NCI-H345 treated with DMSO at 0.1 percent for 48 hours (cell line): ENCODE results near the gene SUDS3.
A peak's percentile ranks its signal among the peaks of the same experiment; 100 is the strongest.
"Not testable (repeated sequence)": the region's sequence is repeated elsewhere in the genome, so short reads cannot be mapped to it uniquely, and the experiment has no call there.

Experiments used
- DNase-seq: peaks from one replicate; lab custom pipeline; 2025; ENCODE audit not compliant: unreplicated experiment; lab: John Stamatoyannopoulos, UW

SUDS3 gene, protein sequence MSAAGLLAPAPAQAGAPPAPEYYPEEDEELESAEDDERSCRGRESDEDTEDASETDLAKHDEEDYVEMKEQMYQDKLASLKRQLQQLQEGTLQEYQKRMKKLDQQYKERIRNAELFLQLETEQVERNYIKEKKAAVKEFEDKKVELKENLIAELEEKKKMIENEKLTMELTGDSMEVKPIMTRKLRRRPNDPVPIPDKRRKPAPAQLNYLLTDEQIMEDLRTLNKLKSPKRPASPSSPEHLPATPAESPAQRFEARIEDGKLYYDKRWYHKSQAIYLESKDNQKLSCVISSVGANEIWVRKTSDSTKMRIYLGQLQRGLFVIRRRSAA

DNA sequence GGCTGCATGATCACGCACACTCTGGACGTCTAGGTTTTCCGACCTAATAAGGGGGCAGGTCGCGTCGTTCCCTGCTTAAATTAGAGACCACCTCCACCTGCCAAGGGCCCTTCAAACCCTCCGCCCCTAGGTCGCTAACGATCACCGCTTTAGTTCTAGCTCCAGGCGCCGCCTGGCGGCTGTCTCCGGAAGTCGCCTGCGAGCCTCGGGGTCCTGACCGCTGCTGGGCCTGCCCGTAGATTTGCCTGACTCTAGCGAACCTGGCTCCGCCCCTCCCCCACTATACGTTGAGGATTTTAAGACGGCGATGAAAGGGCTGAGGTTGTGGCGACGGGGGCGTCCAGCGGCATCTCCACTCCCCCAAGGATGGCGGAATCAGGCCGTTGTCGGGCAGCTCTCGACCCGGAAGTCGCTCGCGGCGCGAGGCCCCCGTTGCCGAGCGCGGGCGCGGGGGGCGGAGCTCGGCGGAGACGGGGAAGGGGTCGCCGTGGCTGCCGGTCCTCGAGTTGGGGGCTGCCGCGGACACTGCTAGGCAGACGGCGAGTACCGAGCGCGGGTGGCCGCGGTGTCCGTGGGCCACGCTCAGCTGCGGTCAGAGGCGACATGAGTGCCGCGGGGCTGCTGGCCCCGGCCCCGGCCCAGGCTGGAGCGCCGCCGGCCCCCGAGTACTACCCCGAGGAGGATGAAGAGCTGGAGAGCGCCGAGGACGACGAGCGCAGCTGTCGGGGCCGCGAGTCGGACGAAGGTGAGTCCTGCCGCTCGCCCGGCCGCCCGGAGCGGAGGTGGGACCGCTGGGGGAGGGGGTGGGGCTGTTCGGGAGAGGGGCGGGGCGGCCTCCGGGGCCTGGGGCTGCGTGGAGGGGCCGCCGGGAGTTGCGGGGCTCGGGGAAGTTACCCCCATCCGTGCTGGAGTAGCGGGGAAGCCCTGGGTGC lies at the start of gene SUDS3:
Gene SUDS3, plus strand, starts transcription at position 467 of the 932 bp plus-strand sequence. Its CDS starts 137 bp downstream, at position 604.
- peak; percentile 84 for DNase-seq

DNA sequence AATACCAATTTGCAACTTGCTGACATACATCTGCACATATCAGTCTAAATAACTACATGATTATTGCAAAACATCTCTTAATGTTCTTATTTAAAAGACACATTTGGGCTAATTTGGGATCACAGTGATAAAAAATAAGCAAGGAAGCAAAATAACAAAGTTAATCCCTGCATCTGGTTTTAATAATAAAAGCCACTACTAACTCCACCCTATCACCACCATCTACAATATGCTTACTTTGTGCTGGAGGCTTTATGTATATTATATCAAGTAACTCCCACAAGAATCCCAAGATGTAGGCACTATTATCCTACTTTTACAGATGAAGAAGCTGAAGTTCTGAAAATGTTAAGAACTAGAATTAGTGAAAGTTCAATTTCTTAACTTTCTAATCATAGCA lies 49.4 kb upstream of the SUDS3 start:
- no peak for DNase-seq

DNA sequence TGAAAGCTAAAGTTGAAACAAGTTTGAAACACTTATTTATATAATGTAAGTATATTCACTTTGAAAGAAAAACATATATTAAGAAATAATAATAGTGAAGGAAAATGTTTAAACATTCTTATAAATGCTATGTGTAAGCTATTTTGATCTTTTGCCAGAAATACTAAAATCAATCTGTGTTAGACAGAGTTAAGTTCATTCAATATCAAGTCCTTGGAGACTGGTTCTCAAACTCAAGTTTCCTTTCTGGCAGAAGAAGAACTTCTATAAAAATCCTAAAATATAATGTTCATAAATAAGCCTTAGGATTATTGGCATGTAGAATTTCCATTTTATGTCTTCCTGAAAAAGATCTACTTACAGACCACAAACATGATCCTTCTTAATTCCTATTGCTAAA lies 49.0 kb upstream of the SUDS3 start:
- DNase-seq, result no peak

DNA sequence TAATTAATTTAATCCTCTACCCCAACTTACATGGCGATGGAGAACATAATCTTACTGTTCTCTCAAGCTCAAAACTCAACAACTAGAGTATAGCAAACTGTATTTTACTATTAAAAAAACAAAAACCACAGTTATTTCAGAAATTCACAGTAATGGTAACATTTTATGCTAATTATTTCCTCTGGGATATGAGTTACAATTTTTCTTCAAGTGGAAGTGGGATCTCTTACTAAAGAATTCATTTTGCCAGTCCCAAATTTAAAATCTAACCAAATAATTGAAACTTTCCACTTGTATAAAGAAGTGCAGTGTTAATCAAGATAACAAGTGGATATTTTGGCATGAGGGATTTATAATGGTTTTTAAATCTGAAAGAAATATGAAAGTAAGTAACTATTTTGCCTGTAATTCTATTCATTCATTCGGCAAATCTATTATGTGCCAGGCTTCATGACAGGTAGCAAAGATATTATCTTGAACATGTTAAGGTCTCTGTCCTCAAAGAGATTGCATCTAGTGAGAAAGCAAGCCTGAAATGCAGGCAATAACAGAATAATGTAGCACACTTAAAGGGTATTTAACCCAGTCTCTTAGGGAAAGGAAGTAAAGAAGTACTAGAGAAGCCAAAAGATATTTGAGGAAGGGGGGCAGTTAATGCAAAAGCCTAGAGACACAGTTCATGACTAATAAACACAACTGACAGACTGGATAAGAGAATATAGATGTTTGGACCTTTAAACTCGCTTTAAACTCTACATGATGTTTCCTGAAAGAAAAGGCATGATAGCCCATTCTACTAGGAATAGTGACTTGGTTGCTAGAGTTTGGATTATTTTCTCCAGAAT lies 47.6 kb upstream of the SUDS3 start:
- no peak for DNase-seq

DNA sequence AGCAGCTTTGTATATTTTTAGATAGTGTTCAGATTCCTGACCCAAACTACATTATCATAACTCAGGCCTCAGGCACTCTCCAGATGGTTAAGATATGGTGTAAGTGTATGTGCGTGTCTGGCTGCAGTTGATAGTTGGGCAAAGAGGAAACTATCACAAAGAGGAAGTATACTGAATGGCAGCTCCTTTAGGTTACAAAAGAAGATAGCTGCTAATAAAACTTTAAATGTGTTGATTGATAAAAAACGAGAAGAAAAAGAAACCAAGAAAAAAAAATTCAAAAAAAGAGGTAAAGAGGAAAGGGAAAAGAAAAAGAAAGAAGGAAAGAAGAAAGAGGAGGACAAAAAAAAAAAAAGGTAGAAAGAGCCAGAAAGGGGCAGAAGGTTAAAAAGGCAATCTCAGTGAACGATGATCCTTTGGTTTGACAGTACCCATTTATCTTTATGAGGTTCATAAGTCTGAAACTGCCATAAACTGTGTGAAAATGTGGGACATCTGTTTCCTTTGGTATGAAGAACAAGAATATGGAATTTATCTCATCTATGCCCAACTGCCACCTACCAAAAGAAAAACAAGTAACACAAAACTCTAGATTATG lies 45.8 kb upstream of the SUDS3 start:
- DNase-seq, result no peak

DNA sequence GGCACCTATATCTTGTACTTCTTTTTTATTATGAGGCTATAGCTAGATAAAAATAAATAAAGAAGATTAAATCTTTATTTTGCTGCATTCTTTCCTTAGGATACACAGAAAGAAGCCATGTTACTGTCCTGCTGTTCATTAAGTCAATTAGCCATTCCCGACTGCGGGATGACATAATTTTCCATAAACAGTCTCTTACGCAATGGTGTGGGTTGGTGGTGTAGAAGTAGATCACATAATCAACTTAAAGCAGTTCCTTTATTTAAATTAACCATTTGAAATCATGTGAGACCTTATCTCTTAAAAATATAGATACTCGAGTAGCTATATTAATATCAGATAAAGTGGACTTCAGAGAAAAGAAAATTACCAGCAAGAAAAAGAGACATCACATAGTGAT lies 43.8 kb upstream of the SUDS3 start:
- no peak for DNase-seq

DNA sequence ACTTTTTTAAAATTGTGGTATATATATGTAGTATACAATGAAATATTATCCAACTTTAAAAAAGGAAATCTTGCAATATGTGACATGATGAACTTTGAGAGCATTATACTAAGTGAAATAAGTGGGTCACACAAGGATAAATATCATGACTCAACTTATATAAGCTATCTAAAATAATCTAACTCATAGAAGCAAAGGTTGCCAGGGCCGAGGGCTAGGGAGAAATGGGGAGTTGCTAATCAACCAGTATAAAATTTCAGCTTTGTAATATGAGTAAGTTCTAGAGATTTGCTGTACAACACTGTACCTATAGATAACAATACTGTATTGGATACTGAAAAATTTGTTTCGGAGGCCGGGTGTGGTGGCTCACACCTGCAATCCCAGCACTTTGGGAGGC lies 42.1 kb upstream of the SUDS3 start:
- DNase-seq, result no peak

DNA sequence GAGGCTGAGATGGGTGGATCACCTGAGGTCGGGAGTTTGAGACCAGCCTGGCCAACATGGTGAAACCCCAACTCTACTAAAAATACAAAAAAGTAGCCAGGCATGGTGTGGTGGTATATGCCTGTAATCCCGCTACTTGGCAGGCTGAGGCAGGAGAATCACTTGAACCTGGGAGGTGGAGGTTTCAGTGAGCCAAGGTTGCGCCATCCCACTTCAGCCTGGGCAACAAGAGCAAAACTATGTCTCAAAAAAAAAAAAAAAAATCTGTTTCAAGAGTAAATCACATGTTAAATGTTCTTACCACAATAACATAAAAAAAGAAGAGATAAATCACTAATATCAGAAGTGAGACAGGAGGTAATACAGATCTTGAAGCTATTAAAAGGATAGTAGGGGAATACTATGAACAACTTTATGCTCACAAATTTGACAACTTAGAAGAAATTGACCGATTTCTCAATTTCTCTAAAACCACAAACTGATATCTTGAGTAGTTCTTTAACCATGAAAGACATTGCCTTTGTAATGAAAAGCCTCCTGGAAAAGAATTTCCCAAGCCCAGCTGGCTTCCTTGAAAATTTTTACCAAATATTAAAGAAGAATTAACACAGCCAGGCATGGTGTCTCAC lies 41.3 kb upstream of the SUDS3 start:
- no peak for DNase-seq

DNA sequence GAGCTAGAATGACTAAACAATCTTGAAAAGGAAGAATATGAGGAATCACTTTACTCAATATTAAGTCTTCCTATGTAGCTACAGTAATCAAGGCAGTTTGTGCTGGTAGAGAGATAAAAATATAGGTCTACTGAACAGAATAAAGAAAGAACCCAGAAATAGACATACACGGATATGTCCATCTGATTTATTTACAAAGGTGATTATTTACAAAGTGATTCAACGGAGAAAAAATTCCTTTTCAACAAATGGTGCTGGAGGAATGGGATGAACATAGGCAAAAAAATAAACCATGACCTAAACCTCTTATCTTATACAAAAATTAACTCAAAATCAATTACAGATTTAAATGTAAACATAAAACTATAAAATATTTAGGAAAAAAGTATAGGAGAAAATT lies 40.2 kb upstream of the SUDS3 start:
- no peak for DNase-seq

DNA sequence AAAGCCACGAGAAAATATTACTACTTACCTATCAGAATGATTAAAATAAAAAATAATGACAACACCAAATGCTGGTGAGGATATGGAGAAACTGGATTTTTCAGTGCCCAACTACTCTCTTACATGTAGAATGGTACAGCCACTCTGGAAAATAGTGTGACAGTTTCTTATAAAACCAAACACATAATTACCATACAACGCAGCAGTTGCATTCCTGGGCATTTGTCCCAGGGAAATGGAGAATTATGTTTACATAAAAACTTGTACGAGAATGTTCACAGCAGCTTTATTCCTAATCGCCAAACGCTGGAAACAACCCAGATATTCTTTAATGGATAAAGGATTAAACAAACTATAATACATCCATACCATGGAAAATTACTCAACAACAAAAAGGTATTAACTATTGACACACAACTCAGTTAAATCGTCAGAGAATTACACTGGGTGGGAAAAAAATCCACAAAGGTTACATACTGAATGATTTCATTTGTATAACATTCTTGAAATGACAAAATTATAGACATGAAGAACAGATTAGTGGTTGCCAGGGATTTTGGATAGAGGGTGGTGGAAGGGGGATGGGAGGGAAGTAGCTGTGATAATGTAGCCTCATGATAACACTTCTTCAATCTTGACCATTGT lies 39.0 kb upstream of the SUDS3 start:
- no peak for DNase-seq

DNA sequence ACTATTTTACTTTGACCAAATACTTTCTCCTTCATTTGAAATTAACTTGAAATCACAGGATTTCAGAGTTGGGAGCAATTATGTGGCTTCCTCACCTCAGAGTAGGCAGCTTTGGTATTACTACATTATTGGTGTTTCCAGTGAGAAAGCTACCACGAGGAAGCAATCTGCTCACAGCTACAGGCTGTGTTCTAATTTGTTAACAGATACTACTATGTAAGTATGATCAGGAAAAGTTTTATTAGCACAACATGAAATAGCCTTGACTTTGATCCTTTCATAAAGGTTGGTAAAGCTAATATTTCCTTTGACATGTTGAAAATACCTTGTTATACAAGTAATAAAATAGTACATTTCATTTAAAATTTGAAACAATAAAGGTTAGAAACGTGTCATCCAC lies 34.3 kb upstream of the SUDS3 start:
- no peak for DNase-seq

DNA sequence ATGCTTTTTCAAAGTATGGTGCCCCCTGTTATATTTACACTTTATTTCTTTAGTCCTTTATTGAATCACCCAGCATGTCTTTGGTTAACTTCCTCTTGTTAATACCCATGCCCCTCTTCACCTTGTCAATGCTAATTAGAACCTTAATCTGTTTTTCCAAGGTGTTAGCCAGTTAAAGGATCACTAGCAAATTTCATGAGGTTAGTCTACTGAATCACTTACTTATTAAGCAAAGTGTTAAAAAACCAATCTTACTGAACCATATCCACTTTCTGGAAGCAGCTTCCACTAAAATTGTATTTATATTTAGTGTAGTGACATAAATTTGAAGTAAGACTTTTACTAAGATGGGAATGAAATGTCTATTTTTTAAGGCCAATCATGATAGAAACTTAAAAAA lies 31.5 kb upstream of the SUDS3 start:
- no peak for DNase-seq

DNA sequence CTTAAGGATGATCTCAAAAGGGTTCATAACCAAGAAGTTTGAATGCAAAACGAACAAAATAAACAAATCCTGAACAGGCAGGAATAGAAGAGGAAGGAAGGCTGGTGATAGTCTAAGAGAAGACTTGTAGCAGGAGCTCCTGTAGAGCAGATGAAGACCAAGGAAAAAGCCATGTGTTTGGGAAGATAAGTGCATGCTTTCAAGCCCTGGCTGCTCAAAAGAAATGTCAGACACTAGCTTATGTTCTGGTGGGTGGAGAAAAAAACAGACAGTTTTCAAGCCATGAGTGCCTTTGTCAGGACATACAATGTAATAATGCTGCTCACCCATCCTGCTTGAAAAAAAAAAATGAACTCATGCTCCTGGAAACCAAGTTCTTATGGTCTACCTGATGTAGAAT lies 31.0 kb upstream of the SUDS3 start:
- no peak for DNase-seq

DNA sequence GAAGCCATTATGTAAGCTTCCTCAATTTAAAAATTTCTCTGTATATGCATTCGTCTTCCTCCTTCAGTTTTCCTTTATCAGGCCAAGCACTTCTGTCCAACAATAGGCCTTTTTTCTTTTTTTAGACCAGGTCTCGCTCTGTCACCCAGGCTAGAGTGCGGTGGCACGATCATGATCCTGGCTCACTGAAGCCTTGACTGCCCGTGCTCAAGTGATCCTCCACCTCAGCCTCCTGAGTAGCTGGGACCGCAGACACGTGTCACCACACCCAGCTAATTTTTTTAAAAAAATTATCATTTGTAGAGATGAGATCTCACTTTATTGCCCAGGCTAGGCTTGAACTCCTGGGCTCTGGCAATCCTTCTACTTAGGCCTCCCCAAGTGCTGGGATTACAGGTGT lies 29.5 kb upstream of the SUDS3 start:
- no peak for DNase-seq

DNA sequence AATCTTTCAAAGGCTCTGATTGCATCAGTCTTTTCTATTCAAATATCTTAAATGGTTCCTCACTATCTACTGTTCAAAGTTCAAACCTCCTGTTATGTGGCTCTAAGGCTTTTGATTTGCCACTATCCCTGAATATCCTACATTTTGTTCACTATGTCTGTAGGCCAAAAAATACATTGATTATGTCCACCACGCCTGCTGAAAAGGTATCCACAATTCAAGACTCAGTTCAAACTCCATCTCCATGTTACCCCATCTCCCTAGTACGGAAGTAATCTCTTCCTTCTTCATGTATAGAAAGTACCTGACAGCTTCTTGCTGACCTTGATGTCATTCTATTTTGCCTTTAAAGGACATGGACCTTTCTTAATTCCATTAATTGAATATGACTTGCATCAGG lies 28.4 kb upstream of the SUDS3 start:
- DNase-seq, result no peak

DNA sequence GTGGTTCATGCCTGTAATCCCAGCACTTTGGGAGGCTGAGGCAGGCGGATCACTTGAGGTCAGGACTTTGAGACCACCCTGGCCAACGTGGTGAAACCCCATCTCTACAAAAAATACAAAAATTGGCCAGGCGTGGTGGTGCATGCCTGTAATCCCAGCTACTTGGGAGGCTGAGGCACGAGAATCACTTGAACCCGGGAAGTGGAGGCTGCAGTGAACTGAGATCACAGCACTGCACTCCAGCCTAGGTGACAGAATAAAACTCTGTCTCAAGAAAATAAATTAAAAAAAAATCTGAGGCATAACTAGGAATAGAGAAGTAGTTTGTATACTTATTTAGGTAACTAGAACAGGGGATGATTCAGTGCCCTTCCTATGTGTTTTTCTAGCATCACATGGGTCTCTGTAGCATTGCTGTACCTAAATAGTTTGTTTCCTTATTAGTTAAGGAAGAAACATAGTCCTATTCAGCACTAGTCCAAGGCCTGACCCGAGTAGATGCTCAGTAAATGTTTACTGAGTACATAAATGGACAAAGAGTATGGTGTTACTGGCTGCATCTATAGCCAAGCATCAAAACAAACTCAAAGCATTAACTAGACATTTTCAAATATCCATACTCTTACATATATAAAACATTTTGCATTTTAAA lies 25.3 kb upstream of the SUDS3 start:
- DNase-seq, result no peak

DNA sequence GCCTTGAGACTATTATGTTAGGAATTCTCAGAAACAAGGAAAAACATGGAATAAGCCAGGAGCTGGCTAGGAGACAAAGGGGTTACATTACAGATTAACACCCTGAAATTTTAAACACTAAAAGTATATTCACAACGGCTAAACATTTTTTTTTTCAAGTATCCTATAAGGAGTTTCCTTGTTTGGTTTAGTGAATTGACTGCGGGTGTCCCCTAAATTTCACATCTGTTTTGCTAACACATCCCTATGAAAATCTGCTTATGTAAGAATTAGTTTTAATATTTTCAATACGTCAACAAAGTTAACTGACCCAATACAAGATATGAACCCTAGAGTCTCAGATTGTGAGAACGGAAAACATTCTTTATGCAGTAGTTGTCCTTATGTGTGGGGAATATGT lies 22.6 kb upstream of the SUDS3 start:
- no peak for DNase-seq

DNA sequence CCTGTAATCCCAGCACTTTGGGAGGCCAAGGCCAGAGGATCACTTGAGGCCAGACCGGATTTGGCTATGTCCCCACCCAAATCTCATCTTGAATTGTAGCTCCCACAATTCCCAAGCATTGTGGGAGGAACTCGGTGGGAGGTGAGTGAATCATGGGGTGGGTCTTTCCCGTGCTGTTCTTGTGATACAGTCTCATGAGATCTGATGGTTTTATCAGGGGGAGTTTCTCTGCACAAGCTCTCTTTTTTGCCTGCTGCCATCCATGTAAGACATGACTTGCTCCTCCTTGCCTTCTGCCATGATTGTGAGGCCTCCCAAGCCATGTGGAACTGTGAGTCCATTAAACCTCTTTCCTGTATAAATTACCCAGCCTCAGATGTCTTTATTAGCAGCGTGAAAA lies 21.9 kb upstream of the SUDS3 start:
- not testable (repeated sequence) for DNase-seq

DNA sequence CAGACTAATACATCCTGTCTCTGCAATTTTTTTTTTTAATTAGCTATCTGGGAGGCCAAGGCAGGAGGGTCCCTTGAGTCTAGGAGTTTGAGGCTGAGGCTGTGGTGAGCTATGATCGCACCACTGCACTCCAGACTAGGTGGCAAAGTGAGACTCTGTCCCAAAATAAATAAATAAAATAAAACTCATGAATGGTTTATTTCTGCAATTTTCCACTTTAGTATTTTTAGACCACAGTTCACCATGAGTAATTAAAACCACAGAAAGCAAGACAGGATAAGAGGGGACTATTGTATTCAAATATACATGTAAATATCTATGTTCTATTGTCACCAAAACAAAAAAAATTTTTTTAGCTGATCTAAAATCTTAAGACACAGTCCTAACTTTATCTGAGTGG lies 21.5 kb upstream of the SUDS3 start:
- DNase-seq, result no peak

DNA sequence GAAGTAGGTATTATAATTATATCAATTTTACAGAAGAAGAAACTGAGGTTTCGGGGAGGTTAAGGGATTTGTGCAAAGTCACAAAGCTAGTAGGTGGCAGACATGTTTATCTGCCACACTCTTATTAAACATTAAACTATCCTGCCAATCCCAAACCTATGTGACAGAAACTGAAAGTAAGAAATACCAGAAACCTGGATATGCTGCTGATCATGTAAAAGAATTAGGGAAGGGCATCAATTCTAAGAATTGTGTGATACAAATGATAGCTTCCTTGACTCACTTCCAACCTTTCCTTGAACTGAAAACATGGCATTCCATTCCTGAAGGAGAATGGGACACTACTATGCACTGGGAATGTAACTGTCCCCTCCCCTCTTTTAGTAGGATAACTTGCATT lies 20.5 kb upstream of the SUDS3 start:
- no peak for DNase-seq
